Measurements from ENCODE around the gene TCL1A.

The TCL1A gene

GRCh38 chr14:95681153-95681552 is 32.8 kb downstream of the TCL1A start:
- TF ChIP-seq TAF1 (IDR thresholded peaks at IDR 0.05; ENCODE audit: borderline replicate concordance, insufficient read depth, low read length) (no peak), SIN3A (IDR thresholded peaks at IDR 0.05; ENCODE audit: borderline replicate concordance, insufficient read depth, low read length) (no peak), FOXP2 (optimal IDR thresholded peaks at IDR 0.05; ENCODE audit: borderline replicate concordance, extremely low read depth, extremely low read length, insufficient read depth) (no peak), REST (IDR thresholded peaks at IDR 0.05; ENCODE audit: insufficient read depth in 1 of 2, low read depth in 2 of 2, low read length in 2 of 2) (no peak)

- TF ChIP-seq TAF1 (IDR thresholded peaks at IDR 0.05; ENCODE audit: borderline replicate concordance, insufficient read depth, low read length) (no peak), FOXP2 (optimal IDR thresholded peaks at IDR 0.05; ENCODE audit: borderline replicate concordance, extremely low read depth, extremely low read length, insufficient read depth) (no peak), POLR2AphosphoS5 (IDR thresholded peaks at IDR 0.05; ENCODE audit: low read depth, low read length) (no peak), REST (IDR thresholded peaks at IDR 0.05; ENCODE audit: insufficient read depth in 1 of 2, low read depth in 2 of 2, low read length in 2 of 2) (no peak), SIN3A (IDR thresholded peaks at IDR 0.05; ENCODE audit: borderline replicate concordance, insufficient read depth, low read length) (no peak)
Measured at GRCh38 chr14:95679998-95680735, 33.8 kb downstream of the TCL1A start.

GRCh38 chr14:95679148-95679815 is 34.6 kb downstream of the TCL1A start:
- TF ChIP-seq REST (IDR thresholded peaks at IDR 0.05; ENCODE audit: insufficient read depth in 1 of 2, low read depth in 2 of 2, low read length in 2 of 2) (no peak), POLR2AphosphoS5 (IDR thresholded peaks at IDR 0.05; ENCODE audit: low read depth, low read length) (no peak), SIN3A (IDR thresholded peaks at IDR 0.05; ENCODE audit: borderline replicate concordance, insufficient read depth, low read length) (no peak), FOXP2 (optimal IDR thresholded peaks at IDR 0.05; ENCODE audit: borderline replicate concordance, extremely low read depth, extremely low read length, insufficient read depth) (no peak), TAF1 (IDR thresholded peaks at IDR 0.05; ENCODE audit: borderline replicate concordance, insufficient read depth, low read length) (no peak)

GRCh38 chr14:95677179-95677835 is 36.6 kb downstream of the TCL1A start:
- no peak for TF ChIP-seq REST (IDR thresholded peaks at IDR 0.05; ENCODE audit: insufficient read depth in 1 of 2, low read depth in 2 of 2, low read length in 2 of 2)
- no peak for TF ChIP-seq POLR2AphosphoS5 (IDR thresholded peaks at IDR 0.05; ENCODE audit: low read depth, low read length)
- TF ChIP-seq SIN3A (IDR thresholded peaks at IDR 0.05; ENCODE audit: borderline replicate concordance, insufficient read depth, low read length): no peak
- TF ChIP-seq TAF1 (IDR thresholded peaks at IDR 0.05; ENCODE audit: borderline replicate concordance, insufficient read depth, low read length): no peak
- TF ChIP-seq FOXP2 (optimal IDR thresholded peaks at IDR 0.05; ENCODE audit: borderline replicate concordance, extremely low read depth, extremely low read length, insufficient read depth): no peak

Measured in PFSK-1 (cell line).